Stimulated activated CD4-positive, alpha-beta T cell treated with anti-CD3 and anti-CD28 coated beads, Interleukin-1b, Interleukin-23, amount 100 ng/mL, for 24 hours (primary cell): ENCODE measurements around the gene SLC20A1.

Source experiments
- DNase-seq, 4 experiments: peaks; one replicate each; pipeline ENCODE4 v3.0.0-alpha.2; 2020; ENCODE audit warnings: low read depth in 4 of 4, low spot score in 1 of 4

SLC20A1 gene

GRCh38 chr2:112625474-112626114, 20.1 kb upstream of the SLC20A1 start:
- no peak for DNase-seq

- peak in 2 of 4 experiments; percentile 40 to 42 for DNase-seq
These were observed 19.1 kb upstream of the SLC20A1 start for GRCh38 chr2:112626604-112627059.

- DNase-seq, result no peak
These were observed 18.4 kb upstream of the SLC20A1 start for GRCh38 chr2:112627060-112628040.

GRCh38 chr2:112629224-112629623, 16.5 kb upstream of the SLC20A1 start:
- no peak for DNase-seq

- DNase-seq, result no peak
These were observed 15.9 kb upstream of the SLC20A1 start for GRCh38 chr2:112629823-112630222.

- no peak for DNase-seq
These were observed 15.5 kb upstream of the SLC20A1 start for GRCh38 chr2:112630268-112630667.

GRCh38 chr2:112633708-112634107, 12.0 kb upstream of the SLC20A1 start:
- no peak for DNase-seq

GRCh38 chr2:112634153-112634873, 11.4 kb upstream of the SLC20A1 start:
- no peak for DNase-seq

GRCh38 chr2:112634874-112635157, 10.9 kb upstream of the SLC20A1 start:
- no peak for DNase-seq

- DNase-seq, result no peak
These were observed 9.0 kb upstream of the SLC20A1 start for GRCh38 chr2:112636605-112637288.

GRCh38 chr2:112637289-112637660, 8.5 kb upstream of the SLC20A1 start:
- DNase-seq, result no peak

GRCh38 chr2:112639936-112640335, 5.8 kb upstream of the SLC20A1 start:
- DNase-seq, result no peak

- DNase-seq, result no peak
These were observed 5.3 kb upstream of the SLC20A1 start for GRCh38 chr2:112640467-112640799.

GRCh38 chr2:112640800-112641675, 4.7 kb upstream of the SLC20A1 start:
- DNase-seq, result no peak

GRCh38 chr2:112641701-112642100, 4.0 kb upstream of the SLC20A1 start:
- no peak for DNase-seq

- DNase-seq, result no peak
These were observed 3.2 kb upstream of the SLC20A1 start for GRCh38 chr2:112642561-112642960.

- no peak for DNase-seq
These were observed 2.8 kb upstream of the SLC20A1 start for GRCh38 chr2:112642966-112643365.

GRCh38 chr2:112643488-112643887, 2.3 kb upstream of the SLC20A1 start:
- DNase-seq, result no peak

GRCh38 chr2:112644155-112644932, 1.4 kb upstream of the SLC20A1 start:
- no peak for DNase-seq

GRCh38 chr2:112644933-112645309, 818 bp upstream of the SLC20A1 start:
- no peak for DNase-seq
